BJ (cell line): ENCODE results near the gene HIGD1B. TPM values are rescaled to one million over a fixed set of nuclear protein-coding genes. Genes with fewer than 3 reads are reported as not detected.

Experiments used
- CTCF ChIA-PET: fragments of 350-600 bp; formaldehyde crosslinking; extraction: SDS; loops from one replicate; lab custom pipeline; 2021; ENCODE audit warnings: antibody characterized with exemption, inconsistent platforms; lab: Yijun Ruan, JAX
- POLR2A ChIA-PET: fragments of 300-600 bp; sonication (Branson Sonifier 250); formaldehyde crosslinking; extraction: SDS; loops from one replicate; lab custom pipeline; 2021; ENCODE audit warnings: antibody characterized with exemption; lab: Charles Lee
- DNase-seq: peaks from one replicate; pipeline ENCODE4 v3.0.0-alpha.2; 2011; ENCODE audit warnings: low read depth
- H3K27me3 ChIP-seq: 2 replicates; pipeline ENCODE4 v1.6.0; 2011; ENCODE audit warnings: low read length; ENCODE audit not compliant: control insufficient read depth, insufficient read depth
- H3K36me3 ChIP-seq: 2 replicates; pipeline ENCODE4 v1.5.1; 2011; ENCODE audit warnings: low read length; ENCODE audit not compliant: control insufficient read depth, insufficient read depth
- H3K4me3 ChIP-seq: 2 replicates; pipeline ENCODE4 v1.5.1; 2011; ENCODE audit warnings: low read depth, mild to moderate bottlenecking, control low read depth, low read length
- polyA plus RNA-seq: library from polyadenylated mRNA; depleted of rRNA; stranded (reverse); fragments of >200 nt; gene quantifications from 2 replicates; pipeline ENCODE4 v1.2.3, GENCODE V29; 2011
- TF ChIP-seq, protein P1 (sequence below): IDR thresholded peaks from 2 replicates; pipeline ENCODE4 v1.5.1; 2011; ENCODE audit warnings: low read depth, mild to moderate bottlenecking, control low read depth, inconsistent platforms, low read length, moderate library complexity; ENCODE audit not compliant: insufficient read depth

HIGD1B gene
- polyA plus RNA-seq, 1 experiment = not detected

DNA sequence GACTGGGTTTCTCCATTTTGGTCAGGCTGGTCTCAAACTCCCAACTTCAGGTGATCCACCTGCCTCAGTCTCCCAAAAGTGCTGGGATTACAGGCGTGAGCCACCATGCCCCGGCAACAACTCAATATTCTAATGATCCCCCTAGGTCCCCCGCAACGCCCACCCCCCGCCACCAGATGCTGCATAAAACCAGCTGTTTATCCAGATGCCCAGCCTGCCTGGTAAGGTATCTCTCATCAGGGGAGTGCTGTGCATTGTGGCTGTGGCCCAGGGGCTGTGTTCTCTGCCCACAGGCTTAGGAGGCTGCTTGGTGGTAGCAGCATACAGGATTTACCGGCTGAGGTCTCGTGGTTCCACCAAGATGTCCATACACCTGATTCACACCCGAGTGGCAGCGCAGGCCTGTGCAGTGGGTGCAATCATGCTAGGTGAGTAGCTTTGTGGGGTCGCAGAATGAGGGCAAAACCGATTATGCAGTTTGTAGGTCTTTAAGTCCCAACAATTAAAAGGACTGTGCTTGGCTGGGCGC lies 1.3 kb downstream of the HIGD1B start:
- Histone ChIP-seq H3K4me3 (no peak overlapping the region), H3K36me3 (peaks cover 10% of the 10 kb centered on the region), H3K27me3 (no peaks in the 10 kb centered on the region)
- ChIA-PET POLR2A (no interaction called here), CTCF (interaction anchor here (2.2 to 5.4 kb wide), 4 partner anchors 13 to 74 kb away, joined by 5 to 39 read pairs (median 13); no protein-coding TSS in a partner anchor)
- TF ChIP-seq, protein P1, sequence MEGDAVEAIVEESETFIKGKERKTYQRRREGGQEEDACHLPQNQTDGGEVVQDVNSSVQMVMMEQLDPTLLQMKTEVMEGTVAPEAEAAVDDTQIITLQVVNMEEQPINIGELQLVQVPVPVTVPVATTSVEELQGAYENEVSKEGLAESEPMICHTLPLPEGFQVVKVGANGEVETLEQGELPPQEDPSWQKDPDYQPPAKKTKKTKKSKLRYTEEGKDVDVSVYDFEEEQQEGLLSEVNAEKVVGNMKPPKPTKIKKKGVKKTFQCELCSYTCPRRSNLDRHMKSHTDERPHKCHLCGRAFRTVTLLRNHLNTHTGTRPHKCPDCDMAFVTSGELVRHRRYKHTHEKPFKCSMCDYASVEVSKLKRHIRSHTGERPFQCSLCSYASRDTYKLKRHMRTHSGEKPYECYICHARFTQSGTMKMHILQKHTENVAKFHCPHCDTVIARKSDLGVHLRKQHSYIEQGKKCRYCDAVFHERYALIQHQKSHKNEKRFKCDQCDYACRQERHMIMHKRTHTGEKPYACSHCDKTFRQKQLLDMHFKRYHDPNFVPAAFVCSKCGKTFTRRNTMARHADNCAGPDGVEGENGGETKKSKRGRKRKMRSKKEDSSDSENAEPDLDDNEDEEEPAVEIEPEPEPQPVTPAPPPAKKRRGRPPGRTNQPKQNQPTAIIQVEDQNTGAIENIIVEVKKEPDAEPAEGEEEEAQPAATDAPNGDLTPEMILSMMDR = no peak
- no peak for DNase-seq

GRCh38 chr17:44850025-44850424 lies 2.3 kb downstream of the HIGD1B start:
- Histone ChIP-seq H3K36me3 (peaks cover 17% of the 10 kb centered on the region), H3K27me3 (no peaks in the 10 kb centered on the region), H3K4me3 (no peak overlapping the region)
- DNase-seq = no peak
- TF ChIP-seq, protein P1 = no peak
- ChIA-PET POLR2A (no interaction called here), CTCF (interaction anchor here (0.6 to 2.4 kb wide), 4 partner anchors 12 to 470 kb away, joined by 3 to 9 read pairs (median 4); no protein-coding TSS in a partner anchor)

GRCh38 chr17:44850612-44851011 lies 2.9 kb downstream of the HIGD1B start:
- ChIA-PET CTCF (interaction anchor here (0.6 to 2.4 kb wide), 4 partner anchors 11 to 470 kb away, joined by 3 to 9 read pairs (median 4); no protein-coding TSS in a partner anchor), POLR2A (interaction anchor here (0.6 kb wide), 1 partner anchor 54 kb away, joined by 3 read pairs; no protein-coding TSS in a partner anchor)
- DNase-seq = no peak
- H3K4me3 ChIP-seq = no peak overlapping the region
- H3K27me3 ChIP-seq = no peaks in the 10 kb centered on the region
- peaks cover 21% of the 10 kb centered on the region for H3K36me3 ChIP-seq
- TF ChIP-seq, protein P1 = no peak

DNA sequence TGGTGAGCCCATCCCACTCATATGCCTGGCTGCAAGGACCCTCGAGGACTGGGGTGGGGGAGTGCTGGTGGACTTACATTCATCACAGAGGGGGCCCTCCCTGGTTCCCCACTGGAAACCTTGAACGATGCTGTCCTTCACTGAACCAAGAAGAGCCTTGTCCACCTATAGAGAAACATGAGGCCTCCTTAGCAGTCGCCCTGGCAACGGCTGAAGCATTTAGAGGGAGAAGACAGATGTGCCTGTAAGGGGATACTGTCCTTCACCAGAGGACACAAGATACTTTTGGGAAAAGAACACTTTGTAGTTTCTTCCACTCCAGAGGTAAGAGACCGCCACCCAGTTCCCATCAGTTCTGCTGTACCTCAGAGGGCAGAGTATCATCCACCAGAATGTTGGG lies 6.5 kb downstream of the HIGD1B start:
- peaks cover 30% of the 10 kb centered on the region for H3K36me3 ChIP-seq
- CTCF ChIA-PET = interaction anchor here (1.5 to 19.5 kb wide), 3 partner anchors 11 to 75 kb away, joined by 3 to 452 read pairs (median 18); no protein-coding TSS in a partner anchor
- DNase-seq = no peak
- POLR2A ChIA-PET = no interaction called here
- TF ChIP-seq, protein P1 = no peak
- H3K27me3 ChIP-seq = no peaks in the 10 kb centered on the region
- H3K4me3 ChIP-seq = no peak overlapping the region

- ChIA-PET POLR2A (no interaction called here), CTCF (interaction anchor here (0.6 to 19.5 kb wide), 3 partner anchors 15 to 194 kb away, joined by 3 to 452 read pairs (median 4); no protein-coding TSS in a partner anchor)
- DNase-seq = no peak
- no peak overlapping the region for H3K4me3 ChIP-seq
- H3K27me3 ChIP-seq = no peaks in the 10 kb centered on the region
- H3K36me3 ChIP-seq = peaks cover 40% of the 10 kb centered on the region
- TF ChIP-seq, protein P1 = no peak
Observed at GRCh38 chr17:44859701-44860100, 12.0 kb downstream of the HIGD1B start.
